HG03045 (cell line): ENCODE data around the gene LRRC9.
A peak's percentile ranks its signal among the peaks of the same experiment; 100 is the strongest.
"Not testable (repeated sequence)": the region's sequence is repeated elsewhere in the genome, so short reads cannot be mapped to it uniquely, and the experiment has no call there.

Source experiments
- ATAC-seq: cut with Tn5 transposase; IDR thresholded peaks from one replicate; pipeline ENCODE4 v1.9.1; 2021; ENCODE audit warnings: mild to moderate bottlenecking, moderate library complexity; ENCODE audit not compliant: unreplicated experiment

Gene LRRC9

DNA sequence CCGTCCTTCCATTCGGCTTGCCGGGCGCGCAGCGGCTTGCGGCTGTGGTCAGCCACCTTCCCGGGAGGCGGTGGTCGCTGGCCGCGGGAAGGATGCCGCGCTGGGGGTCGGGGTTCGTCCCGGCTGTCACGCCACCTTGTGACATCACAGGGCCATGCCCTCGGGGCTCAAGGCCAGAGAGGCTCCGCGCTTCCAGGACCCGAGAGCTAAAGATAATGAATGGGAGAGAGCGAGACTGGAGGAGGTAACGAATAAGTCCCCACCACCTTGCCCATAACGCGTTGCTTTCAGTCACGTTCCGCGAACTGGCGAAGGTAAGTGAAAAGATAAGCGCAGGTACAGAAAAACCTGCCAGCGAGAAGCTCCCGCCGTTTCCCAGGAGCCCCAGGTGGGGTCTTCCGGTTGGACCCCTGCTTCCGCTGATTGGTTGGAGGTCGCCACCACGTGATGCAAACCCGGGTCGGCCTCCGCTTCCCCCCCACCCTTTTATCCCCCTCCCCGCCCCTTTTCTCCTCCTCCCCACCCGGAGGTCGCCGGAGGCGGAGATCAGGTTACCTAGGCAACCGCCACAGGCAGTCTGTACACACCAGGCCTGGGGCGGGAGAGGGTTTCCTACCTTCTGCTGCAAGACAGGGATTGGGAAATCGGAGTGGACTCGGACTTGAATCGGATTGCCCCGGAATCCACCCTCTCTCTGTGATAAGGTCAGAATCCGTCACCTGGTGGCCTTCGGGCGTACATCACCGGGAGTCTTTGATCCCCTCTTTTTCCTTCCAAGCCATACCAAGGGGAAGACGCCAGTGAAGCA, at the start of gene LRRC9:
Gene LRRC9 (plus strand): TSS at position 575 of the 808 bp plus-strand sequence.
- no peak for ATAC-seq

DNA sequence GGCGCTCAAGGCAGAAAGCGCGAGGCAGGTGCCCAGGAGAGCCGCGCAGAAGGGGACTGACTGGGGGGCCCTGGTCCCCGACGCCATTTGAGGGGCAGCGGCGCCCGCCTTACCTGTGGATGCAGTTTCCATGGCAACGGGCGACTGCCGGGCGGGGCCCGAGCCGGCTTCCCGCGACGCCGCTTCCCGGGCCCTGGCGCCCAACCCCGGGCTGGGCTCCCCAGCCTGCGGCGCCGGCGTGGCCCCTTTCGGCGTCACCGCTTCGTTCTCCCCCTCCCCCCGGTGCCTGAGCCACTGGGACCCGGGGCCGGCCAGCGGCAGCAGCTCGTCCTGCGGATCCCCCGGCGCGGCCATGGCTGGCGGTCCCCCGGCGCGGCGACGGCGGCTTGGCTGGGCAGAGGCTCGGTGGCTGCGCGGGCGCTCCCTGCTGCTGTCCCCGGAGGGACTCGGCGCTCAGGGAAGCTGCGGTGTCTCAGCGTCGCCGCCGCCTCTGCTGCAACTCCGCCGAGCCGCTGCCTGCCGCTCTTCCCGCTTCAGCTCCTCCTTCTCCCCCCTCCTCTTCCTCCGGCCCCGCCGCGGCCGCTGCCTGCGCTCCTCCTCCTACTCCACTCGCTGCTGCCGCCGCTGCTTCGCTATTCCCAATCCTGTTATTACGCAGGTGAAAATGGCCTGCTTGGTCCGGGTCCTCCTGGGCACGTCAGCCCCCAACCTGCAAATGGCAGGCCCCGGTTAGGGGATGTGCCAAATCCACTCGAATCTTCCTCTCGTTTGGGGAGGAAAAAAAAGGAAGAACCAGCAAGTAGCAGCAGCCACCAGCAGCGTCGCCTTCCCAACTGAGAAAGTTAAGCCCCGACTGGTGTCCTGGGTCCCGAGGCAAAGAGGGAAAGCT, 49.4 kb upstream of the LRRC9 start, which contains the start of gene RTN1:
Gene RTN1 (minus strand): TSS at position 500 of the 889 bp plus-strand sequence. CDS start 146 bp downstream, at position 354.
- peak; percentile 64 for ATAC-seq

DNA sequence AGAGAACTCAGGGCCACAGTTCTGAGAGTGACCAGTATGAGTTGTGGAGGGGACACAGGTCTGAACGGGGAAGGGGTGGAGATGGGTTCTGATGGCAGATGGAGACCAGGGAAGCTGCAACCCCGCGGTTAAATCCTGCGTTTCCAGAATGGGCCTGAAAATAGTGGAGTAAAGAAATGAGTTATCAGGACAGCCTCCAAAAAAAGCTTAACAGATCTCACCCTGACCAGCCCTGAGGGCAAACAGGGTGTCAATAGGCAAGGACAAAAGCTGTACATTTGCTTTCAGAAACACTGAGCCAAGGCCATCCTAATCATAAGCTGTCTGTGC, 48.8 kb upstream of the LRRC9 start:
- no peak for ATAC-seq

DNA sequence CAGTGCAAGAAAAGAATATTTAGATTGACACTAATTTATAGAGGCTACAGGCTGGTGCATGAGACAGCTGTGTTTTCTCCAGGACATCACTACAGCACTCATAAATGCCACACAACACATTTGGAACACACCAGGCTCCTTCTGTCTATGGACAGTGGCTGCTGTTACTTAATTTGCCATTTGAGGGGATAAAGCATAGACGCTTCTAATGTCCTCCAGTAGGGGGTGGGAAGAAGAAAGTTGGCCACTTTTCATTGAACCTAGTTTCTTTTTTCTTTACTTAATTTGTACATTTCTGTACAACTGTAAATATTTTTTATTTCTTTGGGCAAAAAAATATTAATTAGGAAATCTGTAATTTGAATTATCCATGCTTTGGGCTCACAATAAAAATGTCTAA, 37.0 kb upstream of the LRRC9 start:
- no peak for ATAC-seq

DNA sequence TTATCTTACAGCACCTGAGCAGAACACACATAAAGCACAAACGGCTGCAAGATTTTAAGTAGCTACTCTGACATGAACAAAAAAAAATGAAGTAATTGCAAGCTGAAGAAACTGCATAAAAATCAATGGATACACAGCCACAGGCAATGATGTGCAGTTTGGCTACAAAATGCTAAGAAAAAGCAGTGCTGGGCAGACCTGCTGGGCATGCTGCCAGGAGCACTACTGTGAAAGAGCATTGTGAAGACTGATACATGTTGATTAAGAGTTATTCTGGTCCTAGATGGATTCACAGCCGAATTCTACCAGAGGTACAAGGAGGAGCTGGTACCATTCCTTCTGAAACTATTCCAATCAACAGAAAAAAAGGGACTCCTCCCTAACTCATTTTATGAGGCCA, 29.3 kb upstream of the LRRC9 start:
- ATAC-seq, result no peak

DNA sequence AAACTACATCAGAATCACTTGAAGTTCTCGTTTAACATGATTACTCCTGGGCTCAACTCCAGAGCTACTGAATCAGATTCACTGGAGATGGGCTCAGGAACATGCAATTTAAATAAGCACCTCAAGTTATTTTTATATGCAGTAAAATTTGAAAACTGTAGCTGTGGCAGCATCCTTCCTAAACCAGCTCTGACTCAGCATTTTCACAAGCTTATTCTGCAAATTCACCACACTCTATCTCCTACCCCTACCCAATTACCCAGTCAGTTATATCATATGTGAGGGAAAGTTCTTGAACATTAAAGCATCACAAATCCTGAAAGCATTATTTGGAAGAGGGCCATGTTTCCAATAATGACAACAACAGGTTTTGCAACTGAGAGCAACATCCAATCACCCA, 24.2 kb upstream of the LRRC9 start:
- ATAC-seq, result no peak

DNA sequence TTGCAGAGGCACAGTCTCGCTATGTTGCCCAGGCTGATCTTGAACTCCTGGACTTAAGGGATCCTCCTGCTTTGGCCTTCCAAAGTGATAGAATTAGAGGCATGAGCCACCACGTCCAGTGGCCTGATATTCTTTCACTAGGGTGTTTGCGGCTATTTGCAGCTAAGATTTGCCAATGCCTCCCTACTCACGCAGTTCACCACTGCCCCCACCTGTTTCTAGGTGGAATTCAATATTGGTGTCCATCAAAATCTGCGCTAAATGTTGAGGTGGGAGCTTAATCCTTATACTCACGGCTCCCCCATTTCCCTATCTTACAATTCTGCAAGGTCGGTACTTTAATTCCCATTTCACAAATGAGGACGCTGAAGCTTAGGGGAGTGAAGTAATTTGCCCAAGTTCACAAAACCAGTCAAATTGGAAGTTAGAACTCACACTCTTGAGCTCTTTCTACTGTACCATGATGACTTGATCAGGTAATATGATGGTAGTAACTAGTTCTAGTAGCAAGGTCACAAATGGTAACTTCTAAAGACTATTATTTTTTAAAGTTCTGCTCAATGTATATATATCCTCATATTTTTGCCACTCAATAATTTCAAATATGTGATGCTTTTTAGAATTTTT, 22.1 kb upstream of the LRRC9 start:
- ATAC-seq, result no peak

DNA sequence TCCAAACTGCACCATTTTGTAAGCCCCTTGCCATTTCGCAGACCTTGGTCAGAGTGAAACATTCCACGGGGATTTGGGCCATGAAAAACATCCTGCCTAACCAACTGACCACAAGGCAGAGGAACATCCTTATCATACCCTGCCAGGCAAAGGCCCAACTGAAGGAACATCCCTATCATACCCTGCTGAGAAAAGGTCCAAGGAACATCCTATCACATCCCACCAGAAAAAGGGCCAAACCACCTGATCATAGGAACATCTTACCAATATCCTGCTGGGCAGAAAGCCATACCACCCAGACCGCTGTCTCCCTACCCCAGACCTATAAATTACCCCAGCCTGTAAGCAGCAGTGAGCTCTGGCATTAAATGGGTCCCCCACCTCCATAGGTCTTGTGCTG, 19.4 kb upstream of the LRRC9 start:
- no peak for ATAC-seq

DNA sequence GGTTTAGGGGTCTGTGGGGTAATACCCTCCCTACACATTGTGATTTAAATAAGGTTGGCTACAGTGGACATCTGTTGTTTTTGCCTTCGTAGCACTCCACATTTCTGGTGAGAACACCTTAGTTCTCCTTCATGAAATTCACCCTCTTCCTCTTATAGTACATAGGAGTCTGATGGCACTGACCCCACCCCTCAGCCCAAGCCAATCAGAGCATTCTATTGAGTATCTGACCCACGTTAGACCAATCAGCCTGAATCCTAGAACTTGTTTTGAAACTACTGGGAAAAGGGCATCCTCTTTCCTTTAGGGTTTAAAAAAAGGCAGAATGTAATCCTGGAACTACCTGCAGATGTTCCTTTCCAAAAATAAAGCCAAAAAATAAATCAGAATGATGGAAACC, 15.8 kb upstream of the LRRC9 start:
- ATAC-seq, result no peak

DNA sequence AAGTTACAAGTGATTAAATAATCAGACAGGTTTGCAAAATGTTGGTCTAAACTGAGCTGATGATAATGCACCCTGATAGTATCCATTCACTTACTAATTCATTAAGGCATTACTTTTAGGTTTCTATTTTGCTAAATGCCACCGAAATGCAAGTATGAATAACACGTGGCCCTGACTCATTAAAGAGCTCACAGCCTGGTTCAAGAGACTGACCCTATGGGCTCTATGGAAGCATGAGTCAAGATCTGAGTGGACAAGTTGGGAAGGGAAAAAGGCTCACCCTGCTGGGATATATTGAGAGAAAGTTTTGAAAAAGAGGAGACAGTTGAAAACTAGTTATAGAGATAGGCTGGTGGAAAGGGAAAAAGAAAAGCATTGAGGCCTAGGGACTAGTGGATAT, 14.8 kb upstream of the LRRC9 start:
- ATAC-seq, result no peak

DNA sequence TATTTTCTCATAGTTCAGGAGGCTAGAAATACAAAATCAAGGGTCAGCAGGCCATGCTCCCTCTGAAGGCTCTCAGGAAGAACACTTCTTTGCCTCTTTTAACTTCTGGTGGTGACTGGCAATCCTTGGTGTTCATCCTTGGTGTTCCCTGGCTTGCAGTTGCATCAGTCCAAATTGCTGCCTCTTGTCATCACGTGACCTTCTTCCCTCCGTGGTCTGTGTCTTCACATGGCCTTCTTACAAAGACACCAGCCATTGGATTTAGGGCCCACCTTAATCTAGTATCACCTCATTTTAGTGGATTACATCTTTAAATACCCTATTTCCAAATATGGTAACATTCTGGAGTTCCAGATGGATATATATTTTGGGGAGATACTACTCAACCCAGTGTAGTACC, 7.5 kb upstream of the LRRC9 start:
- ATAC-seq, result no peak

DNA sequence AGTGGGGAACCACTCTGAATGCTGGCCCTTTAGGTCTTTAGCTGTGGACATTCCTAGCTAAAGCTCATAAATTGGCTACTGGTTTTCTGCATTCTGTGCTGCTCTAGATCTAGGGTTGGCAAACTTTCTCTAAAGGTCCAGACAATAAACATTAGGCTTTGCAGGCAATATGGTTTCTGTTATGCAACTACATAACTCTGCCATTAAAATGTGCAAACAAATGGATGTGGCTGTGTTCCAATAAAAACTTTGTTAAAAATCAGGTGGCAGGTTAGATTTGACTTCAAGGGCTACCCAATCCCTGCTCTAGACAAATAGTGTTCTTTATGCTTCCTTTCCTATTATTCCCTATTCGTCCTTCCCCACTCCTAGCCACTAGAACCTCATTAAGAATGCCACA, 6.8 kb upstream of the LRRC9 start:
- no peak for ATAC-seq

DNA sequence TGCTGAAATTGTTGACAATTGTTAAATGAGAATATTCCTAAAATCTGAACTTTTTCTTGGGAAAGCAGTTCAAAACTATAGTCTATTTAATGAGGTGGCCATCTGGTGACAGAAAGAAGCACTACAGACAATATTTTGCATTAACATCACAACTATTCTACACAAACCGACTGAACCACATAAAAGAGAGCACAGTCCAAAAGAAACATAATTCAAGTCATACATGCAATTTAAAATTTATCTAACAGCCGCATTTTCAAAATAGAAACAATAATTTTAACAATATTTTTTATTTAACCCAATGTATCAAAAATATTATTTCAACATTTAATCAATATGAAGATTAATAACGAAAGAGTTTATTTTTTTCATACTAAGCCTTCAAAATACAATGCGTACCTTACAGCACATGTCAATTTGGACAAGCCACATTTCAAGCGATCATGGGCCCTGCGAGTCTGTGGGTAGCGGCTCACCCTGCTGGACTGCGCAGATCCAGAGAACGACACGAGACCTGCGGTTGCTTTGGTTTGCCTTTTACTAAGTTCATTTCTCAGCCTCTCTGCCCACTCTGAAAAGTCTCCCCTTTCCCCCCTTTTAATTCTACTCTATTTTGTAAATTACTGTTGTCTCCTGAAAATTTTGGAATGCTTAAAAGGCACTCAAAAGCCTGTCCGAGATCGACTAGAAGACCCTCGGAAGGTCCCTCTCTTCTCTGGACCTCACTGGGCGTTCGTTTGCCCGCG, 947 bp upstream of the LRRC9 start:
- ATAC-seq, result no peak

DNA sequence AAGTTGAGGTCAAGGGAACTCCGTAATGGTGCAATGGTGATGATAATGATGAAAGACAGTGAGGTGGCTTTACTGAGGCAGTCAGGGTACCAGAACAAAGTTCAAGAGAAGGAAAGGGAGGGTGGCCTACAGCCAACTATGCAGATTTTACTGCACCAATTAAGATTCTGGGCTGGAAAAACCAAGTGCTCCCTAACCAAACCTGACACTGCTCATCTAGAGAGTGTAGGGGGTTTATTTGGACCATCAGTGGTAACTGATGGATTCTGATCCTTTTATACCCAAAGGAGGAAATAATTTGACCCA, 387 bp downstream of the LRRC9 start:
- no peak for ATAC-seq

DNA sequence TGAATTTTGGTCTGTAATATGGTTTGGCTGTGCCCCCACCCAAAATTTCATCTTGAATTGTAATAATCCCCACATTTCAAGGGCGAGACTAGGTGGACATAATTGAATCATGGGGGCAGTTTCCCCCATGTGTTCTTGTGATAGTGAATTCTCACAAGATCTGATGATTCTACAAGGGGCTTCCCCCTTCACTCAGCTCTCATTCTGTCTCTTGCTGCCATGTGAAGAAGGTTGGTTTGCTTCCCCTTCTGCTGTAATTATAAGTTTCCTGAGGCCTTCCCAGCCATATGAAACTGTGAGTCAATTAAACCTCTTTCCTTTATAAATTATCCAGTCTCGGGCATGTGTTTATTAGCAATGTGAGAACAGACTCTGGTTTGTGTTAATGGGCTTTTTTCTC, 5.9 kb downstream of the LRRC9 start:
- ATAC-seq, result no peak

DNA sequence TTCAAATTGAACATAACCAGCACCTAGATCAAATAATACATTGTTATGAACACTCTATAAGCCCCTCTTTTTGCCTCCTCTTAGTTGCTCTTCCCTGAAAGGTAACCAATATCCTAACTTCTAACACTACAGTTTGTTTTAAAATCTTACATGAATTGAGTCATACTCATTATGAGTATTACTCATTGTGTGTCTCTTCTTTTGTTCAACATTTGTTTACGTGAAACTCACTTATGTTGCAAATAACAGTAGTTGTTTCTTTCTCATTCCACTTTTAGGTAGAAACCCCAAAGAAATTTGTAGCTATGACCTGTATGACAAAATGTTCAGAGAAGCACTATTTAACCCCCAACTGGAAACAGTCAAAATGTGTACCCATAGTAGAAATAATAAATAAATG, 6.6 kb downstream of the LRRC9 start:
- ATAC-seq, result no peak

DNA sequence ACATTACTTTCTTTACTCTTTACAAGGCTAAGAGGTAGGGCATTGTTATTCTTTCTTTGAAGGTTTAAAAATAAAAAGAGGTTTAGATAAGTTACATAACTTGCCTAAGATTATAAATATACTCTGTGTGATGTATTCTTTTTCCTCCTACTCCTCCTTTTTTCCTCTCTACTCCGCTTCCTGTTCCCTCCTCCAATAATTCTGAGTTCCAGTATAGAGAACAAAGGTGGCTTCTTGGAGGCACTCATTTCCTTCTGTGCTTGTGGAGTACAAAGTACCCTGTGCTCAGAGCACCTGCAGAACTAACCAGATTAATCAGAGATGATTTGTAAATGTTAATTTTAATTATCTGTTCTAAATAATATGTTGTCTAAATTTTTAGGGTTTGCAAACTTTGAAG, 11.3 kb downstream of the LRRC9 start:
- no peak for ATAC-seq

DNA sequence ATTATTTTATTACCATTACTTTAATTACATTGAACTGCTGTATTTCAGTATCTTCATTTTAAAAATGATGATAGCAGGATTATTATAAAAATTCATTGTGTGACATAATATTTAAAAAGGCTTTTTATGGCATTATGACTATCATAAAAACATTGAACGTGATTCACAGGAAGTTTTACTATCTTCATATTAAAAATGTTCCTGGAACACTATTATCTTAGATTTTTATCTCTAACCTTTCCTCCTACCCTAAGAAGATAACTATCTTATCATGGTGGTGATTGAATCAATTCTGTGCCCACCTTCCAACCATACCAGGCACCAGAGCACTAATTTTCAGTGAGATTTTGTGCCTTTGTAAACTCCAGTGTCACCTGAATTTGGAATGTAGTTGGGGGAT, 16.2 kb downstream of the LRRC9 start:
- ATAC-seq, result no peak

DNA sequence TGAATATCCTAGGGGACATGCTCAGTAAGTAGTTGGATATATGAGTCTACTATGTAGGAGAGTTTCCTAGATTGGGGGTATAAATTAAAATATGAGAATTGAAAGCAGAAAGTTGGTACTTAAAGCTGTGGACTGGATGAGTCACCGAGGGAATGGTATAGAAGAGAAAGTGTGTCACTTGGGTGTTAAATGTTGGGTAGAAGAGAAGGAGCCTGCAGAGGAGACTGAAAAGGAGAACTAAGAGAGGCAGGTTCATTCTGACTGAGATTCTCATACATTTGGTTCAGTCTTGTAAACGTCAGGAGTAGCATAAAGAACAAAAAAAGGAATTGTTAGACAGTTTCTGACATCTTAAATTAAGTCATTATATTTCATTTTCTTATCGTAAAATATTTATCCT, 19.9 kb downstream of the LRRC9 start:
- ATAC-seq, result no peak

DNA sequence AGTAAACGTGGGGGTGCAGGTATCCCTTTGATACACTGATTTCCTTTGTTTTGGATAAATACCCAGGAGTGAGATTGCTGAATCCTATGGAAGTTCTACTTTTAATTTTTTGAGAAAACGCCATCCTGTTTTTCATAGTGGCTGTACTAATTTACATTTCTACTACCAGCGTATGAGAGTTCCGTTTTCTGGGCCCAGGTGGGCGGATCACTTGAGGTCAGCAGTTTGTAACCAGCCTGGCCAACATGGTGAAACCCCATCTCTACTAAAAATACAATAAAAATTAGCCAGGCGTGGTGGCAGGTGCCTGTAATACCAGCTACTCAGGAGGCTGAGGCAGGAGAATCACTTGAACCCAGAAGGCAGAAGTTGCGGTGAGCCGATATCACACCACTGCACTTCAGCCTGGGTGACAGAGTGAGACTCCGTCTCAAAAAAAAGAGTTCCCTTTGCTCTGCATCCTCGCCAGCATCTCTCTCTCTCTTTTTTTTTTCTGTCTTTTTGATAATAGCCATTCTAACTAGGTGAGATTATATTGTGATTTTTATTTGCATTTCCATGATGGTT, 22.4 kb downstream of the LRRC9 start:
- ATAC-seq, result not testable (repeated sequence)

DNA sequence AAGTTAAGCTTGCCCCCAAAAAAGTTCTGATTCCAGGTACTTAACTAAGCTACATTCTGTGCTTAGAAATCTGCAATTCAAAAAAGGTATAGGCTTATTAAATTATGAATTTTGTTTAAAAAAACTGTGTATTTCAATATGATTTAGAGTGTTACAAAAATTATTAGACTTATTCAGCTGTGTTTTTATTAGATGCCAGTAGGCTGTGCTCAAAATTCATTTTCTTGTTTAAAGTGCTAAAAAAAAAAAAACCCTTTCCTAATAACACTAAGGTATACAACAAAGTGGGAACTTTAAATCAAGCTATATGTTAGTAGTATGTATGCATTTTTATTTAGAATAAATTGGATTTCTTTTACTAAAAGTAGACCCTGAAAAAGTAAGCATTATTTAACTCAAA, 25.0 kb downstream of the LRRC9 start:
- no peak for ATAC-seq
